Activated CD4-positive, alpha-beta T cell treated with anti-CD3 and anti-CD28 coated beads, Interleukin-2, amount 50 U/mL, for 1 hour (primary cell): ENCODE data around the gene SETBP1.

Experiments used
- DNase-seq: peaks from one replicate; pipeline ENCODE4 v3.0.0-alpha.2; 2020

SETBP1 gene

DNA sequence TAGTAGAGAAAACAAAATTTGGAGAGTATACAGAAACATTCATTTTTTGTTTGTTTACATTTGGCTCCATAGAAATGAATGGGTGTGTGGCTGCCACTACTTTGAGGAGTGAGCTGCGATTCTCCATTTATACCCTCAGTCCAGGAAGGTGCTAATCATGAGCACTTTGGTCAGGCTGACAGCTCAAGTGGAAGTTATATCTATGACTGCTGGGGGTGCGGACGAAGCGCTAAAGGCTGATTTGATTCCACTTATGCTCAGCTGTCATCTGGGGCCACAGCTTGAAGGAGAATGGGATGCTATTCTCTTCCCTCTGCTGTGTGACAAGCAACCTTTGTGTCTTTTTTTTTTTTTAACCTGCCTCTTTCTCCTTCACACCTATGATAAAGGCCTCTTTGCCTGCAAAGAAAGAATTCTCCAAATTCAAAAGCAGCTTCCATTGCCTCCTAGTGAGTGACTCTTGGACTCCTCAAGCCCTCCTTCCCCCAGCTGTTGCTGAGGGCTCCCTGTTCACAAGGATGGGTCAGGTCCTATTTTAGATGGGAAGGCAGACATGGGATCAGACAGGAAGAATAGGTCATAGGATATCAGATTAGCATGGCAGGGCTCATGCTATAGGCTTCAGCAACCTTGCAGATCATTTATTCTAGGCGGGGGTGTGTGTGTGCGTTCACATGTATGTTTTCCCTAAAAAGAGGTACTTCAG is 201.6 kb downstream of the SETBP1 start:
- no peak for DNase-seq

DNA sequence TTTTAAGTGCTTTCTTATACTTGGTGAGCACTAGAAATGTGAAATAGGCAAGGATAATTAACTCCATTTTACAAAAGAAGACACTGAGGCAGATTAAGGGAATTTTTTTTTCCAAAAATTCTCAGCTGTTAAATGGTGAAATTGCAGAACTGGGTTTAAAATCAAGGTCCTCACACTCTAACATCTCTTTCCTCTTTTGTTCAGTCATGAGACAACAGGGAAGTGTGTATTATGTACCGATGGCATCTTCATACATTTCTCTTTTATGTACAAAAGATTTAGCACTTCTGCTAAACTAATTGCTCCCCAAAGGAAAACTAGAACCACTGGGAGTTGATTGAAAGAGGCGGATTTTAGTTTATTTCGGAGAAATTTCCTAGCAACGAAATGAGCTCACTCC is 203.0 kb downstream of the SETBP1 start:
- no peak for DNase-seq

DNA sequence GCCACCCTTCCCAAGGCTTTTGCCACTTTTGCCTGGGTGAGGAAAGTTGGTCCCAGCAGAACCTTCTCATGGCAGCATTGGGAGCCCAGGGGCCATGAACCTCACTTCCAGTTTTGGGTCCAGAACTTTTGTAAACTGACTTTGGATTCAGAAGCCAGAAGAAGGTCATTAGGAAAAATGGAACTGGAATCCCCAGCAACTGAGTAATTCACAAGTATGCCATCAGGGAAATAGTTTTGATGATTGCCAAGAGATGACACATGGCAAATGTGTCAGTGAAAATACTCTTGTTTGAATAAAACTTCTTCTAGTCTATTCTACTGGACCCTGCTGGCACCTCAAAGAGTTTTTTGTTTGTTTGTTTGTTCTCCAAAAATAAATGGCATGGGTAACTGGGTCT is 203.7 kb downstream of the SETBP1 start:
- DNase-seq, result no peak

DNA sequence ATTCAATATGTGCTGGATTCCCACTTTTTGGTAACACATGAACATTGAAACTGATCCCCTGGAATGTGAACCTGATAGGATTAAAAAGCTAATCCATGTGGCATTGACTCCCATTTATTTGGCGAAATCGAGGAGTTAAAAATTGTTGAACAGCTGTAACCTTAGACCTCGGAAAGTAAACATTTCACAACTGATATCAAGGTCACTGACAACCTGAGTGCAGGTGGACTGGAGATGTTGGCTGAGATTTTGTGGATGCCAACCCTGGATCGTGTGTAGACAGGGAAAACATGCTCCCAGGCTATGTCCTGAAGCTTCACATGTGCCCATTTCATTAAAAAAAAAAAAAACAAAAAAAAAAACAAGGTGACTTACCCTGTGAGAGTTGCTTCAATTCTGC is 204.8 kb downstream of the SETBP1 start:
- DNase-seq, result no peak

DNA sequence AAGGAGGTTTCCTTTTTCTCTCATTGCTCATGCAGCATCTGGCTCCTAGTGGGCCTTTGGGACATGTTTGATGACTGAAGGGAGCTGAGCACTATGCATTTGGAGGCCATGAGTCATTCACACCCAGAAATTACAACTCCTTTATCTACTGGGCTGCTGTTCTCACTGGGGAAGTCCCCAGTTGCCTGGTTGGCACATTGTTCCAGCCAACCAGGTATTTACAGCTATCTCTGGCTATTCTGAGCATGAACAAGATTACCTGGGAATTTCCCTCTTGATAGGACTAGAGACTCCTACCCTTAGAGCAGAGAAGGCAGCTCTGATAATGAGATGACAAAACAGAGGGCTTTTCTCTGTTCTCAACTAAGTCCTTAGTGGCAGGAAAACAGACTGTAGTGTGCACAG is 206.5 kb downstream of the SETBP1 start:
- no peak for DNase-seq

DNA sequence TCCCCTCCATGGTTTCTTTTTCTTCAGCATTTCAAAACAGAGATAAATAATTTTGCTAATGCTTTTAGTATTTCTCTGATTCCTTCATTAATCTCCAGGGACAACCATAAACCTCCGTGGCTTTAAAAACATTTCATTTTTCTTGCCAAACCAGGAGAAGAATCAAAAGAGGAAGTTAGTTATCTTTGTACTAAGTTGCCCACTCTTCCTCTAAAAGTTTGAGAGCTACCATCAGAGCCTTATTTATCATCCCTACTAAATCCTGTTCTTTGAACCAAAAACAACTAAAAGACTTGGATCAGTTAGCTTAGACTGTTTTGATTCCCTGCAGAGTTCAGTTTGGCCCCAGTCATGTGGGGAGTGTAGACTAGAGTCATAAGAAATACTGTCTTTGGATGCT is 208.4 kb downstream of the SETBP1 start:
- no peak for DNase-seq

DNA sequence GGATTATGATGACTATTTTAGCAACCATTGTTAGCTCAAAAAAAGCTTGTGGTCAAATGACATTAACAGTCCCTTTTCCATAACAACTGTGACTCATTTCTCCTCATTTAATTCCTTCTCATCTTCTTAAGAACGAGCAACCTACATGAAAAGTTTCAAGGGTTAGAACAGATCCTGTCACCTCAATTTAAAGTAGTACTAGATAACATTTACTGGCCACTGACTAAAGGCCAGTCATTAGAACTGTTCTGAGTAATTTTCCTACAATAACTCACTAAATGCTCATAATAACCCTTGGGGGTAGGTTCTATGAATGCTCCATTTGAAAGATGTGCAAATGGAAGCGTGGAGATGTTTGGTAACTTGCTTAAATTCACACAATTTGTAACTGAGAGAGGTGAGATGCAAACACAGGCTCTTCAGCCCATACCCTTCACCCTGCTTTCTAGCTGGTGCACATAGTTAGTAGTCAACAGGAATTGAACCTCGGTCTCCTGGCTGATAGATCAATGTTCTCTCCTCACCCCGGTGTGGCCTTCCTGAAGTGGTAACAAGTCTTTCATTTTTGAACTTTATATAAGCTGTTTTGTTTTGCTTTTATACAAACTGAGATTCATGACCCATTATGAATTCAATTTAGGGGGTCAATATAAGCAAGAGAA is 212.5 kb downstream of the SETBP1 start:
- DNase-seq, result no peak

DNA sequence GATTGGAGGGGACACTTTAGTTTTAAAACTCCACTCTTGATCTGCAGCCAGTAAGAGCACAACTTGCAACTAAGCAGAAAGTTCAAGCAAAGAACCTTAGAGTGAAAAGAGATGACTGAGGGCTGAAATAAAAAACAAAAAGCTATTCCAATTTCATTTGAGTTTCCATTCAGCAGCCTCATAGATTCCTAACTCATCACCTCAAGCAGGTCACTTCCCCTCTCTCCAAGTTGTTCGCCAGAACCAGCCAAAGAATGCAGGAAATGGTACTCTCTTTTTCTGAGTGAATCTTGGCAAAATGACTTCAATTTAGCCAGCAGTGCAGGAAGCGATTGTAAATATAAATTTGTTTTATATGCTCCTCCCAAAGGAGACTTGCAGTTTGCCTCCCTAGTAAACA is 213.3 kb downstream of the SETBP1 start:
- DNase-seq, result no peak

DNA sequence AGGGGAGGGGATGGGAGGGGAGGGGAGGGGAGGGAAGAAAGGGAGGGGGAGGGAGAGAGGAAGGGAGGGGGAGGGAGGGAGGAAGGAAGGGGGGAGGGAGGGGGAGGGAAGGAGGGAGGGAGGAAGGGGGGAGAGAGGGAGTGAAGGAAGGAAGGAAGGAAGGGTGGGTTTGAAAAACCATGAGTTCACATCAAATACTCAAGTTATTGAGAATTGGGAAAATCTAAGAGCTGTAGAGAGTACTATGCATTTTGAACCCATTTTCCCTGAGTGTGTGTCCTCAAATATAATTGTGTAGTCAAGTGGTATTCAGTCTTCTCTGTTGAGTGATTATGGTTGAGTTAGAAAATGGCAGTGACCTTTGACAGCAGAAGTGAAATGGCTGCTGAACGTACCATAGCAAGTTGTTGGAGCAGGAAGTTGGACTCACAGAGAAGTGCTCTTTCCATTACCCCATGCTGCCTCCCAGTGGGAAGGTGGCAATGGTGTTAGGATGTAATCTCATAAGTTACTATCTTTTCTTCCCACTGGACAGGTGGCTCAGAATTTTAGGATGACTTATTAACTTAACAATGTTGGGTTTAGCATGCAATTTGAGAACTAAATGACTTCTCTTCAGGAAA is 214.6 kb downstream of the SETBP1 start:
- DNase-seq, result no peak

DNA sequence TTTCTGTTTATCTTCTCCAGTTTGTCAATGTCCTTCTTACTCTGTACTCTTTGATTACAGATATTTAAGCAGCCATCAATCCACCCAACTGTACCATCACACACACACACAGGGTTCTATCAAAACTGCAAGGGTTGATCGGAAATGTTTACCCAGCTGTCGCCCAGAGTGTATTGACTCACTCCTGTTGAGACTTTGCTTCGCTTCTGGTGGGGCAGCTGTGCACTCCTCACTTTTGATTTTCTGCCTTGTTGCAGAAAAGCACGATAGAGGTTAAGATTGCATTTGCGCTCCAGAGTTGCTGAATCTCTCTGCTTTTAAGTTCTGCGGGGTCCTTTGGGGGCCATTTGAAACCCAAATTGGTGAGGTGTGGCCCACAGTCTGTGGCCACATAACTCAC is 216.2 kb downstream of the SETBP1 start:
- DNase-seq, result no peak

DNA sequence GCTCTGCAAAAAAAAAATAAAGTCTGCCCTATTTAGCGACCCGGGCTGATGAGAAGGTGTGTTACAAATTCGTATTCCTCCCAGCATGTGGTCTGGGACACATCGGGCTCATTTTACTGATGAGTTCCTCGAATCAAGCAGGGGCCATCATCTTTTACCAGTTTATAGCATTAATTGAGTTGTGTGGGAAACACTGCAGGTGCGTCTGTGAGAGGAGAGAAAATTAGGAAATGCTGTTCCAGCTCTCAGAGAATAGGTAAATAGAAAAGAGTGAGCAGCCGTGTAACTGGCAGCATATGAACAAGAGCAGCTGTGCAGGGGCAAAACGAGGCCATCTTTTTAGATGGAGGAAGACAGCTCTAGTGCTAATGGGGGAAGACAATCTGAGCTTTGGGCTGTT is 216.7 kb downstream of the SETBP1 start:
- DNase-seq, result no peak

DNA sequence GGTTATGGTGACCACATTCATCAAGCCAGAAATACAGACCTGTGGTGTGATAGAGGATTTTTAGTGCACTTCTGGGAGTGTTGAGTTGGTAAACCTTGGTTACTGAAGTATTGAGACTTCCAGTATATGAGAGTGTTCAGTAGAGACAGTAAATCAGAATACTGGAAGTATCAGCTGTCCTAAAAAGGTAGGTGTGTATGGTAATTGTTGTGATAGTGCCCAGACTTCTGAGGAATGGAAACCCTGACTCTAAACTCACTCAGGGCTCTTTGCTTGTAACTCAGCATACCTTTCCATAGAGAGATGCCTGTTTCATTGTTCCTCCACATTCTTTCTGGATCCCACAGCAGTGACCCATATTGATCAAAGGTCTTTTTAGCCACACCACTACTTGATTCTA is 217.1 kb downstream of the SETBP1 start:
- no peak for DNase-seq

DNA sequence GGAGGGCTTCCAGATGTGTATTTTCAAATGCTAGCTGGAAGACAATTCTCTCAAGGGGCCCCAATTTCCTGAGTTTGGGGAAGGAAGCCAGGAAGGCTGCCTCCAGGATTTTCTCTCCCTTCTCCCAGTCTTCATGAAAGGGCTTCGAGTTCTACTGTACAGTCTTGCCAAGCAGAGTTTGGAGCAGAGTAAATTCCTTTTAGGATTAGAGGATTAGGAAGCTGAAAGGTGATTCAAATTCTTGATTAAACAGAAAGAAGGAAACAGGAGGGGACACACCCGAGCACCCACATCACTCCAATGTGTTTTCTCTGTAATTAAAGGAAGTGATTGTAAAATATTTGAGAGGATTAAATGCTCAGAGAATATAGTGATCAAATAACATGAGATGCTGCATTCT is 217.8 kb downstream of the SETBP1 start:
- DNase-seq, result no peak

DNA sequence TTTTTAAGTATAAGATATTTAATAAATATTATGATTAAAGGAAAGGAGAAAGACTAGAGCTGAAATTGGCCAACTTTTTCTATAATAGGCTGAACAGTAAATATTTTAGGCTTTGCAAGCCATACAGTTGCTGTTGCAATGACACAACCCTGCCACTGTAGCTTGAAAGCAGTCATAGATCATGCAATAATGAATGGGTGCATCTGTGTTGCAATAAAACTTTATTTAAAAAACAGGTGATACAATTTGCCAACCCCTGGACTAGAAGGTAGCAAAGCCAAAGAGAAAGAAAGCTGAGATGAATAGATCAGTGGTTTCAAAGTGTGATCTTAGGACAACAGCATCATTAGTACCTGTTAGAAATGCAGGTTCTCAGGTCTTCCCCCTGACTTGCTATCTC is 219.1 kb downstream of the SETBP1 start:
- DNase-seq, result no peak

DNA sequence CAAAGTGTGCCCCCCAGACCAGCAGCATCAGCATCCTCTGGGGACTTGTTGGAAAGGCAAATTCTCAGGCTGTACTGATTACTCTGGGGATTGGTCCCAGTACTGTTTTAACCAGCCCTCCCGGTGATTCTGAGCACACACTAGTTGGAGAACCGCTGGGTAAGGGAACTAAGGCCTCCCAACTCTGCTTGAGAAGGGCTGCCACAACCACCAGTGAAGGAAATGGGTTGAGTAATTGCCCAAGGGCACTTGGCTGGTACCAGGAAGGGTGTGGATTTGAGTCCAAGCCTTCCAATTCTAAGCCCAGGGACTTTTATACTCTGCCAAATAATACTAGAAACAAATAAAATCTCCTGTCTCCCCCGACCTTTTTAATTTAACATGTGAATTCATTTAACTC is 219.9 kb downstream of the SETBP1 start:
- DNase-seq, result no peak

DNA sequence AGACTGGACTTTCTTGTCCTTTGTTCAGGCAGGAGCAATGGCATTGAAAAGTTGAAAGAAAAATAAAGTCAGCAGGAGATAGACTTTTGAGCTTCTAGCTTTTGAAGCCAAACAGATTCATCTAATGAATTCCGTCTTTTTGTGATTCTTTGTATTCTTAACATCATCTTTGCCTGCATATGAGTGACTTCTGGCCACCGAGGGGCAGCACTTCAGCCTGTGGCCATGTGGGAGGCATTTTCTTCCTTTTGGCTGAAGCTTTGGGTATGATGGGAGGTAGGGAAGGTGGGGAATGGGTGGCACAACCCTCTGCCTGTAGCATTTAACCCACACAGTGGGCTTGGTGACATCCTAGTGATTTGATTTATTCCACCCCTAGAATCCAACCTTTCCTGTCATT is 220.6 kb downstream of the SETBP1 start:
- no peak for DNase-seq

DNA sequence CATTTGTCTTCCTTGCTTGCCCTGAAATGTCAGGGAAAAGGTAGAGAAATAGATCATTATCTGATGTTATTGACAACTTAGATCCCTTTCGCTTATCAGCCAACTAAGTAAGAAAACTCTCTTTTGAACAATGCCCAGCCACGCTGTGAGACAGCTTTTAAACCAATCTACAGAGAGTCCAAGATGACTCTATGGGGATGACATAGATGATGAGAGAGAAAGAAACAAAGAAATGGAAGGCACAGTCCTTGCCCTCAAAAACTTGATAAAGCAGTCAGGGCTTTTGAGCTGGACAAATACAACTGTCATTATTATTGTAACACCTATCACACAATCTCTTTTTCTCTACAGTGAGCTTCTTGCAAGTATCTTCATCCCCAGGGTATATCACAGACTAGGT is 222.6 kb downstream of the SETBP1 start:
- no peak for DNase-seq

DNA sequence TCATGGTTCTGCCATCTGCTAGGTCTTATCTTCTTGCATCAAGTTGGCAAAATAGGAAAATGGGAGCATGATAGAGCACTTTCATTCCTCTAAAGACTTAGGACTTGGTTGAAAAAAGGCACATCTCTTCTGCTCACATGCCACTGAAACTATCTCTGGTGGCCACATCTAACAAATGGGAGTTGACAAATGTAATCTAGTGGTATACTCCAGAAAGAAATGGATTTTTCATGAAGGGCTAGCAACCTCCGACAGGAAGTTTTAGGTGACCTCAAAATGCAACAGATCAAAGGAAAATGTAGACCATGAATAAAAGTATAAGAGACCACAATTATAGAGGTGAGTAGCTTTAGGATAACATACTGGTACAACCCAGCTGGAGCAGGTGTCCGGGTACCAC is 224.1 kb downstream of the SETBP1 start:
- DNase-seq, result no peak

DNA sequence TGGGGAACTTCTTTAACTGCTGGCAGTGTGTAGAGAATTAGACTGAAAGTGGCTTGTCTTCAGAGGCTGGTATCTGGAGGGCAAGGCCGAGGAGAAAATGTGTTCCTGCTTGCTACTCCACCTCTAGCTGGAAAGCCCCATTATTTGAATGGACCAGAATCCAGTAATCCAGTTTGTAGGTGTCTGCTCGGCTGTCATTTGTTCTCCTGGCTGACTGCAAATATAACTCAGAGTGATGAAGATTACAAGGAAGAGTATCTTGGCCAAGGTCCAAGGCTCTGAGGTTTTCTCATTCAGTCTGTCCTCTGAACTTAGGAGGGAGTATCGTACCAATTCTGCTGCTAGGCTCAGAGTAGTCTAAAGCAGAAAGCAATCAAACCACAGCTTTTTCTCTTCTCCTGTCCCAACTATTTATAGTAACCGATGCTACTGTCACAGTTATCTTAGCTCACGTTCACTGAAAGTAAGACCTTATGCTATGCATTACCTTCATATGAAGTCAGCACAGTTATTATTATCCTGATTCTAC is 228.6 kb downstream of the SETBP1 start:
- DNase-seq, result no peak

DNA sequence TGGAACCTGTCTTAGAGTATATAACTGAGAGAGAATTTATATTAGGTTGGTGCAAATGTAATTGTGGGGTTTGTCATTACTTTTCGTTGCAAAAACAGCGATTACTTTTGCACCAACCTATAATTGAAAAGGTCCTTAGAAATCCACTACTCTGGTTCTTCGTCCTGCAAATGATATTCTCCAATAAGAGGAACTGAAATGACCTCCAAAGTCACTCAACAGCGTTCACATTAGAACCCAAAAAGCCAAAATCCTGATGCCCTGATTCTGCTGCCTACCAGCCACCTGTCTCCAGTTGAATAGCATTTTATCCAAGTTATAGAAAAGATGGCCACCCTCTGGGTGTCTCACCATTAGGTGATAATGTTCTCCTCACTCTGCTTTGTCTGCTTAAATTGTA is 230.6 kb downstream of the SETBP1 start:
- DNase-seq, result no peak

DNA sequence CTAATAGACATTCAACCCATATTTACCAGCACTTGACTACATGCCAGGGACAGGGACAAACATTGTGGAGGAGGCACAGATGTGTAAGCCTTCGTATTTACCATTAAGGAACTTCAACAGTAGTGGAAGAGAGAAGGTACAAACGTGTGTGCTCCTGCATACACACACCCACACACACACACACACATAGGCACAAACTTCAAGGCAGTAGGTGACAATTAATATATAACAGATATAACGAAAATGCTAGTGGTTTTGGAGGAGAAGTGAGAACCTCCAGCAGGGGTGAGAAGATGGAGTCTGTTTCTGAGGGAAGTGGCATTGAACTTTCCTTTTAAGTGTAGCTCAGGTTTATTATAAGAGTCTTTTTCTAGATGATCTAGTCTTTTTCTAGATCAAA is 231.1 kb downstream of the SETBP1 start:
- DNase-seq, result no peak

DNA sequence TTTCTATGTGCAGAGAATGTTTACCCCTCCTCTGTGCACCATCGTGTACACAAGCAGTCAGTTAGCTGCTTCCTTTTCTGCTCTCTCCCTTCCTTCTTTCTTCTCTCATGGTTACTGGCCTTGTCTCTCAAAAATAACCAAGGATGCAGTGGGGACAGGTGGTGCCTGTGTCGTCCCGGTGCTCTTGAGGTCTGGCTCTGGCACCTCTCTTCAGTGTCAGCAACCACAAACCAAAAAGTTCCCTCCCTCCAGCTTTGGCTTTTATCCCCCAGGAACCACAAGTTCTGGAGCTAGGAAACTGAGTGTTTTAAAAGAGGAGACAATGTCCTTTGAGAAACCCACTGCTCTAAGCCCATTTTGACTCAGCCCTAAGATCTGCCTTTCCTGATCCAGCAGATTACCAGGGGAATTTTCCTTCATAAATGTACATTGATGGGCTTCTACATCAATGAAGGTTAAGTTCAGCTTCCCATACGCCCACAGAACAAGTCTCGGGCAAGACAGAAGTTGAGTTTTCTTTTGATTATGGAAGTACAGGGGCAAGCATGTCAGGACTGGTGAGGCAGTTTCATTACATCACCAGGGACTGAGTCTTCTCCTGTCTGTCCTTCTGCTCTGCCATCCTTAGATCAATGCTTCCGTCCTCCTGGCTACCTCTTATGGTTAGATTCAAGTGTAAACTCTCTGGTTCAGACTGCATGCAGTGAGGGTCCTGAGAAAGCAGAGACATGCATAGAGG is 232.2 kb downstream of the SETBP1 start:
- no peak for DNase-seq

DNA sequence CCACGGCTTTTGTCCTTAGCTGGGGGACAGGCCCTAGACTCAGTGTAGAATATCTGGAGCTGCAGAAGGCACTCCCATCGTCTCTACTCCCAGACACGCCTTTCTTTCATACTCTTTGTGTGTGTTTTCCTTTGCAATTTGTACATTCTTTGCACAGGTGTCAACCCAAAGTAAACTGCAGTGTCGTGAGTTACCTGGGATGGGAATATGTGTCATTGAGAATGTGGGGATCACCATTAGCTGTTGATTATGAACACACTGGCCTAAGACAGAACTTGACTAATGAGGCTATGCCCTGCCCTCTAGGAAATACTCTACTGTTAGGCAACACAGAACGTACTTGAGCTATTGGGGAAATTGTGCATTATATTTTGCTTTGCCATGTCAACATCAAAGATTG is 233.3 kb downstream of the SETBP1 start:
- DNase-seq, result no peak

DNA sequence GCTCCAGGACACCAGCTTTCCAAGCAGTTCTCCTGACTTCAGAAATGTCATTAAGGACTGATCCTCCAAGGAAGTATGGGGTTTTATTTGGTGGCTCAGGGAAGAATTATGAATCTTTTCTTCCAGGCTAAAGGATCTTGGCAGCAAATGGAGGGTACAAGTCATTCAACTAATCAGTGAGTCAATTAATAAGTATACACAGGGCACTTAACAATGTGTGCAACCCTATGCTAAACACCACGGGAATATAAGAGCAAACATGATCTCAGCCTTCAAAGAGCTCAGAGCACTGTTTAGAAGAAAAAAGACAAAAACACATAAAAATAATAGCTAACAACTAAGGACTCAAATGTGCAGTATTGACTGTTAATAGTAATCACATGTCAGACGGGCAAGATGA is 234.5 kb downstream of the SETBP1 start:
- DNase-seq, result no peak
